GM23338 (cell line): ENCODE results near the gene IQCM. TPM values are rescaled to one million over a fixed set of nuclear protein-coding genes. Genes with fewer than 3 reads are reported as not detected.
A peak's percentile ranks its signal among the peaks of the same experiment; 100 is the strongest.

Source experiments
- ATAC-seq: fragments of 200-7000 bp; cut with Tn5 transposase; 3 replicates; pipeline ENCODE4 v1.9.1; 2020
- DNase-seq: peaks from one replicate; pipeline ENCODE4 v3.0.0-alpha.2; 2015; ENCODE audit warnings: low spot score
- H2AFZ ChIP-seq: fragments of 200-600 bp; sonication (generic); 2 replicates; pipeline ENCODE4 v1.8.0; 2016; ENCODE audit warnings: antibody characterized with exemption, mild to moderate bottlenecking, moderate library complexity
- H3F3A ChIP-seq: fragments of 200-600 bp; sonication (generic); replicated peaks from 2 replicates; pipeline ENCODE4 v1.8.0; 2017; ENCODE audit warnings: antibody characterized with exemption, mixed run types, low read depth
- H3K27ac ChIP-seq: fragments of 200-600 bp; sonication (generic); 2 replicates; pipeline ENCODE4 v1.6.1; 2016; ENCODE audit warnings: low read depth
- H3K27me3 ChIP-seq: fragments of 200-600 bp; sonication (generic); 2 replicates; pipeline ENCODE4 v1.8.0; 2016; ENCODE audit warnings: mild to moderate bottlenecking, mixed run types, moderate library complexity; ENCODE audit not compliant: insufficient read depth
- H3K36me3 ChIP-seq: fragments of 200-600 bp; sonication (generic); 2 replicates; pipeline ENCODE4 v1.8.0; 2016; ENCODE audit warnings: mild to moderate bottlenecking; ENCODE audit not compliant: insufficient read depth
- H3K4me1 ChIP-seq: fragments of 200-600 bp; sonication (generic); 2 replicates; pipeline ENCODE4 v1.8.0; 2016; ENCODE audit warnings: mild to moderate bottlenecking, moderate library complexity; ENCODE audit not compliant: insufficient read depth
- H3K4me2 ChIP-seq: fragments of 200-600 bp; sonication (generic); 2 replicates; pipeline ENCODE4 v1.7.1; 2017; ENCODE audit warnings: mixed run types
- H3K4me3 ChIP-seq: fragments of 200-600 bp; sonication (generic); 2 replicates; pipeline ENCODE4 v1.6.1; 2016; ENCODE audit warnings: mixed run types
- H3K79me2 ChIP-seq: fragments of 200-600 bp; sonication (generic); replicated peaks from 2 replicates; pipeline ENCODE4 v1.8.0; 2017; ENCODE audit warnings: mild to moderate bottlenecking; ENCODE audit not compliant: insufficient read depth
- H3K9me2 ChIP-seq: fragments of 200-600 bp; sonication (generic); 2 replicates; pipeline ENCODE4 v1.8.0; 2017; ENCODE audit not compliant: insufficient read depth
- H4K20me1 ChIP-seq: fragments of 200-600 bp; sonication (generic); replicated peaks from 2 replicates; pipeline ENCODE4 v1.8.0; 2017; ENCODE audit warnings: mild to moderate bottlenecking; ENCODE audit not compliant: insufficient read depth
- H3K27ac Mint-ChIP-seq: 2 replicates; pipeline ENCODE4 v1.8.0; 2020; ENCODE audit warnings: inconsistent platforms, mild to moderate bottlenecking, moderate library complexity, mixed read lengths
- H3K27me3 Mint-ChIP-seq: 3 replicates; pipeline ENCODE4 v1.8.0; 2022; ENCODE audit warnings: low read depth, mild to moderate bottlenecking, moderate library complexity, mixed read lengths, inconsistent platforms; ENCODE audit not compliant: insufficient read depth, poor library complexity
- H3K36me3 Mint-ChIP-seq: 3 replicates; pipeline ENCODE4 v1.8.0; 2021; ENCODE audit warnings: low read depth, mild to moderate bottlenecking, inconsistent platforms, moderate library complexity, mixed read lengths
- H3K4me1 Mint-ChIP-seq: 3 replicates; pipeline ENCODE4 v1.8.0; 2020; ENCODE audit warnings: mild to moderate bottlenecking, inconsistent platforms, mixed read lengths
- H3K4me3 Mint-ChIP-seq: 3 replicates; pipeline ENCODE4 v1.8.0; 2021; ENCODE audit warnings: moderate library complexity, mild to moderate bottlenecking, inconsistent platforms, mixed read lengths
- H3K9me3 Mint-ChIP-seq: 3 replicates; pipeline ENCODE4 v1.8.0; 2020; ENCODE audit warnings: moderate library complexity, mild to moderate bottlenecking, inconsistent platforms, mixed read lengths
- CREB1 ChIP-seq: fragments of 250-450 bp; sonication (Bioruptor Pico); IDR thresholded peaks from 2 replicates; pipeline ENCODE4 v1.5.0; 2020; ENCODE audit warnings: low read depth, mild to moderate bottlenecking, moderate library complexity
- EZH2 ChIP-seq: fragments of 200-600 bp; sonication (generic); IDR thresholded peaks from one replicate; pipeline ENCODE4 v1.8.0; 2017; ENCODE audit warnings: antibody characterized with exemption, mild to moderate bottlenecking, low read depth; ENCODE audit not compliant: unreplicated experiment
- JUNB ChIP-seq: IDR thresholded peaks from one replicate; pipeline ENCODE4 v1.6.1; 2016; ENCODE audit warnings: antibody characterized with exemption; ENCODE audit not compliant: unreplicated experiment
- POLR2AphosphoS5 ChIP-seq: IDR thresholded peaks from 2 replicates; pipeline ENCODE4 v1.6.1; 2016; ENCODE audit warnings: antibody characterized with exemption, low read depth
- STAT1 ChIP-seq: IDR thresholded peaks from one replicate; pipeline ENCODE4 v1.6.1; 2016; ENCODE audit warnings: antibody characterized with exemption; ENCODE audit not compliant: unreplicated experiment
- ZNF114 ChIP-seq: fragments of 250-450 bp; sonication (Bioruptor Pico); IDR thresholded peaks from 2 replicates; pipeline ENCODE4 v1.5.0; 2020; ENCODE audit warnings: mild to moderate bottlenecking, moderate library complexity
- ZNF331 ChIP-seq: fragments of 250-450 bp; sonication (Bioruptor Pico); IDR thresholded peaks from 2 replicates; pipeline ENCODE4 v1.5.0; 2020; ENCODE audit warnings: low read depth, mild to moderate bottlenecking, moderate library complexity
- polyA plus RNA-seq: library from polyadenylated mRNA; unstranded; fragments of >200 nt; fragmentation: Nextera tagmentation; extraction: Ambion mirVana; gene quantifications from 2 replicates; pipeline ENCODE4 v1.2.1, GENCODE V29; 2016
- total RNA-seq: library from RNA; depleted of rRNA; stranded (reverse); fragments of >200 nt; shearing (Covaris generic); gene quantifications from 2 replicates; pipeline ENCODE4 v1.2.3, GENCODE V29; 2014
- TF ChIP-seq, protein P1 (sequence below), 2 experiments: fragments of 200-600 bp in 1 of 2; sonication (generic) in 1 of 2; conservative IDR thresholded peaks; 2 replicates each; pipeline versions ENCODE4 v1.5.1 to v1.6.1; 2016 to 2017; ENCODE audit warnings: antibody characterized with exemption in 2 of 2, low read depth in 2 of 2, mild to moderate bottlenecking in 2 of 2, moderate library complexity in 1 of 2
- TF ChIP-seq, protein P2 (sequence below): fragments of 250-450 bp; sonication (Bioruptor Pico); IDR thresholded peaks from 2 replicates; pipeline ENCODE4 v1.5.0; 2020; ENCODE audit warnings: mild to moderate bottlenecking, moderate library complexity
- TF ChIP-seq, protein P3 (sequence below): IDR thresholded peaks from one replicate; pipeline ENCODE4 v1.6.1; 2018; ENCODE audit warnings: antibody characterized with exemption; ENCODE audit not compliant: unreplicated experiment

IQCM gene
- total and polyA plus RNA-seq, 2 experiments from 2014 or later, result not detected

DNA sequence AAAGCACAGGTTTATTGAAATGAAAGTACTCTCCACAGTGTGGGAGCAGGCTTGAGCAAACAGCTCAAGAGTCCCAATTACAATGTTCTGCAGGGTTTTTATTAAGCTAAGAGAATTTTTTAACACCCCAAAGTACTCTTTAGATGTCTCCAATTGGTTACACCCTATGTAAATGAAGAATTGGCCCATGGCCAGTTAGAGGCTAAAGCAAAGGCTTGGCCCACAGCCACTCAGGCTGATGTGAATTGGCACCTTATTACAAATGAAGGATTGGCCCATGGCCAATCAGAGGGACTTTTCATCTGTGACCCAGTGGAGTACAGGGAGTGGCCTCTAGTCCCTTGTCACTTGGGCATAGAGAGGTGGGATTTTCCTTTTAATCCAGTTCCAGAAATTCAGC lies 30.1 kb upstream of the IQCM start:
- H4K20me1 ChIP-seq, result no peaks in the 10 kb centered on the region
- no peaks in the 10 kb centered on the region for H3K36me3 ChIP-seq
- peak overlapping the region; percentile 52; the same call in 1 of the 2 replicates for H2AFZ ChIP-seq
- no peak overlapping the region for H3K27ac ChIP-seq
- no peaks in the 10 kb centered on the region for H3F3A ChIP-seq
- H3K36me3 Mint-ChIP-seq, result peaks cover 8% of the 10 kb centered on the region; the same call in 2 of the 3 replicates
- peaks cover 3% of the 10 kb centered on the region; the same call in 1 of the 3 replicates for H3K4me1 Mint-ChIP-seq
- peaks cover 6% of the 10 kb centered on the region; the same call in 1 of the 2 replicates for H3K4me1 ChIP-seq
- no peak overlapping the region for H3K27ac Mint-ChIP-seq
- TF ChIP-seq JUNB, result no peak
- H3K27me3 Mint-ChIP-seq, result no peaks in the 10 kb centered on the region
- H3K4me2 ChIP-seq, result no peak overlapping the region
- no peak for DNase-seq
- no peaks in the 10 kb centered on the region for H3K27me3 ChIP-seq
- no peak overlapping the region for H3K4me3 ChIP-seq
- H3K9me3 Mint-ChIP-seq, result peaks cover 16% of the 10 kb centered on the region; the same call in 2 of the 3 replicates
- H3K9me2 ChIP-seq, result peaks cover 6% of the 10 kb centered on the region; the same call in 1 of the 2 replicates
- ATAC-seq, result no peak
- no peaks in the 10 kb centered on the region for H3K79me2 ChIP-seq
- H3K4me3 Mint-ChIP-seq, result no peak overlapping the region

DNA sequence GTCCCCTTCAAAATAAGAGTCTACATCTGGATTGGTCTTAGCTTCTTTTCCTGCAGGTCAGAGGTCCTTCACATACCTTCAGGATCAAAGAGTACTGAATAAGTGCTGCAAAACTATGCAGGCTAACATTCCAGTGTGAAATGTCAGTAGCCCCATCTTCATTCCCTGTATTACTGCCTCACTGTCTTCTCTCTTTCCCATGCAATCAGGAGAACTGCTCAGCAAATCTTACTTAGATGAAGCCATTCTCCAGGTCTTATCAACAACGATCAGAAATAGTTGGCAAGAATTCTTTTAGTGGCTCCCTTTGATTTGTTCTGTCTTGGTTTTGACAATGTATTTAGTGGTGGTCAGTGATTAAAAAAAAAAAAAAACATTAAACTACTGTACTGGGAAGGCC lies 26.0 kb upstream of the IQCM start:
- no peak overlapping the region for H3K4me2 ChIP-seq
- H3K4me1 ChIP-seq, result no peaks in the 10 kb centered on the region
- no peak overlapping the region for H3K27ac Mint-ChIP-seq
- ATAC-seq (no peak), DNase-seq (peak; percentile 27)
- H3K36me3 ChIP-seq, result no peaks in the 10 kb centered on the region
- H3K27ac ChIP-seq, result no peak overlapping the region
- H3K4me3 ChIP-seq, result no peak overlapping the region
- H3F3A ChIP-seq, result no peaks in the 10 kb centered on the region
- no peaks in the 10 kb centered on the region for H3K36me3 Mint-ChIP-seq
- no peaks in the 10 kb centered on the region for H4K20me1 ChIP-seq
- no peak overlapping the region for H3K4me3 Mint-ChIP-seq
- no peaks in the 10 kb centered on the region for H3K9me3 Mint-ChIP-seq
- H3K79me2 ChIP-seq, result no peaks in the 10 kb centered on the region
- H3K4me1 Mint-ChIP-seq, result no peaks in the 10 kb centered on the region
- no peaks in the 10 kb centered on the region for H3K27me3 ChIP-seq
- H3K9me2 ChIP-seq, result peaks cover 6% of the 10 kb centered on the region; the same call in 1 of the 2 replicates
- peaks cover 1% of the 10 kb centered on the region for H3K27me3 Mint-ChIP-seq
- no peak overlapping the region for H2AFZ ChIP-seq
- TF ChIP-seq CREB1 (no peak), ZNF331 (CRISPR knock-in tag) (no peak), JUNB (no peak), ZNF114 (CRISPR knock-in tag) (no peak), POLR2AphosphoS5 (no peak), EZH2 (no peak), STAT1 (no peak)
- TF ChIP-seq, protein P1, sequence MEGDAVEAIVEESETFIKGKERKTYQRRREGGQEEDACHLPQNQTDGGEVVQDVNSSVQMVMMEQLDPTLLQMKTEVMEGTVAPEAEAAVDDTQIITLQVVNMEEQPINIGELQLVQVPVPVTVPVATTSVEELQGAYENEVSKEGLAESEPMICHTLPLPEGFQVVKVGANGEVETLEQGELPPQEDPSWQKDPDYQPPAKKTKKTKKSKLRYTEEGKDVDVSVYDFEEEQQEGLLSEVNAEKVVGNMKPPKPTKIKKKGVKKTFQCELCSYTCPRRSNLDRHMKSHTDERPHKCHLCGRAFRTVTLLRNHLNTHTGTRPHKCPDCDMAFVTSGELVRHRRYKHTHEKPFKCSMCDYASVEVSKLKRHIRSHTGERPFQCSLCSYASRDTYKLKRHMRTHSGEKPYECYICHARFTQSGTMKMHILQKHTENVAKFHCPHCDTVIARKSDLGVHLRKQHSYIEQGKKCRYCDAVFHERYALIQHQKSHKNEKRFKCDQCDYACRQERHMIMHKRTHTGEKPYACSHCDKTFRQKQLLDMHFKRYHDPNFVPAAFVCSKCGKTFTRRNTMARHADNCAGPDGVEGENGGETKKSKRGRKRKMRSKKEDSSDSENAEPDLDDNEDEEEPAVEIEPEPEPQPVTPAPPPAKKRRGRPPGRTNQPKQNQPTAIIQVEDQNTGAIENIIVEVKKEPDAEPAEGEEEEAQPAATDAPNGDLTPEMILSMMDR (conservative IDR thresholded peaks at IDR 0.05; ENCODE audit: low read depth in 2 of 2), result no peak
- TF ChIP-seq, protein P2, sequence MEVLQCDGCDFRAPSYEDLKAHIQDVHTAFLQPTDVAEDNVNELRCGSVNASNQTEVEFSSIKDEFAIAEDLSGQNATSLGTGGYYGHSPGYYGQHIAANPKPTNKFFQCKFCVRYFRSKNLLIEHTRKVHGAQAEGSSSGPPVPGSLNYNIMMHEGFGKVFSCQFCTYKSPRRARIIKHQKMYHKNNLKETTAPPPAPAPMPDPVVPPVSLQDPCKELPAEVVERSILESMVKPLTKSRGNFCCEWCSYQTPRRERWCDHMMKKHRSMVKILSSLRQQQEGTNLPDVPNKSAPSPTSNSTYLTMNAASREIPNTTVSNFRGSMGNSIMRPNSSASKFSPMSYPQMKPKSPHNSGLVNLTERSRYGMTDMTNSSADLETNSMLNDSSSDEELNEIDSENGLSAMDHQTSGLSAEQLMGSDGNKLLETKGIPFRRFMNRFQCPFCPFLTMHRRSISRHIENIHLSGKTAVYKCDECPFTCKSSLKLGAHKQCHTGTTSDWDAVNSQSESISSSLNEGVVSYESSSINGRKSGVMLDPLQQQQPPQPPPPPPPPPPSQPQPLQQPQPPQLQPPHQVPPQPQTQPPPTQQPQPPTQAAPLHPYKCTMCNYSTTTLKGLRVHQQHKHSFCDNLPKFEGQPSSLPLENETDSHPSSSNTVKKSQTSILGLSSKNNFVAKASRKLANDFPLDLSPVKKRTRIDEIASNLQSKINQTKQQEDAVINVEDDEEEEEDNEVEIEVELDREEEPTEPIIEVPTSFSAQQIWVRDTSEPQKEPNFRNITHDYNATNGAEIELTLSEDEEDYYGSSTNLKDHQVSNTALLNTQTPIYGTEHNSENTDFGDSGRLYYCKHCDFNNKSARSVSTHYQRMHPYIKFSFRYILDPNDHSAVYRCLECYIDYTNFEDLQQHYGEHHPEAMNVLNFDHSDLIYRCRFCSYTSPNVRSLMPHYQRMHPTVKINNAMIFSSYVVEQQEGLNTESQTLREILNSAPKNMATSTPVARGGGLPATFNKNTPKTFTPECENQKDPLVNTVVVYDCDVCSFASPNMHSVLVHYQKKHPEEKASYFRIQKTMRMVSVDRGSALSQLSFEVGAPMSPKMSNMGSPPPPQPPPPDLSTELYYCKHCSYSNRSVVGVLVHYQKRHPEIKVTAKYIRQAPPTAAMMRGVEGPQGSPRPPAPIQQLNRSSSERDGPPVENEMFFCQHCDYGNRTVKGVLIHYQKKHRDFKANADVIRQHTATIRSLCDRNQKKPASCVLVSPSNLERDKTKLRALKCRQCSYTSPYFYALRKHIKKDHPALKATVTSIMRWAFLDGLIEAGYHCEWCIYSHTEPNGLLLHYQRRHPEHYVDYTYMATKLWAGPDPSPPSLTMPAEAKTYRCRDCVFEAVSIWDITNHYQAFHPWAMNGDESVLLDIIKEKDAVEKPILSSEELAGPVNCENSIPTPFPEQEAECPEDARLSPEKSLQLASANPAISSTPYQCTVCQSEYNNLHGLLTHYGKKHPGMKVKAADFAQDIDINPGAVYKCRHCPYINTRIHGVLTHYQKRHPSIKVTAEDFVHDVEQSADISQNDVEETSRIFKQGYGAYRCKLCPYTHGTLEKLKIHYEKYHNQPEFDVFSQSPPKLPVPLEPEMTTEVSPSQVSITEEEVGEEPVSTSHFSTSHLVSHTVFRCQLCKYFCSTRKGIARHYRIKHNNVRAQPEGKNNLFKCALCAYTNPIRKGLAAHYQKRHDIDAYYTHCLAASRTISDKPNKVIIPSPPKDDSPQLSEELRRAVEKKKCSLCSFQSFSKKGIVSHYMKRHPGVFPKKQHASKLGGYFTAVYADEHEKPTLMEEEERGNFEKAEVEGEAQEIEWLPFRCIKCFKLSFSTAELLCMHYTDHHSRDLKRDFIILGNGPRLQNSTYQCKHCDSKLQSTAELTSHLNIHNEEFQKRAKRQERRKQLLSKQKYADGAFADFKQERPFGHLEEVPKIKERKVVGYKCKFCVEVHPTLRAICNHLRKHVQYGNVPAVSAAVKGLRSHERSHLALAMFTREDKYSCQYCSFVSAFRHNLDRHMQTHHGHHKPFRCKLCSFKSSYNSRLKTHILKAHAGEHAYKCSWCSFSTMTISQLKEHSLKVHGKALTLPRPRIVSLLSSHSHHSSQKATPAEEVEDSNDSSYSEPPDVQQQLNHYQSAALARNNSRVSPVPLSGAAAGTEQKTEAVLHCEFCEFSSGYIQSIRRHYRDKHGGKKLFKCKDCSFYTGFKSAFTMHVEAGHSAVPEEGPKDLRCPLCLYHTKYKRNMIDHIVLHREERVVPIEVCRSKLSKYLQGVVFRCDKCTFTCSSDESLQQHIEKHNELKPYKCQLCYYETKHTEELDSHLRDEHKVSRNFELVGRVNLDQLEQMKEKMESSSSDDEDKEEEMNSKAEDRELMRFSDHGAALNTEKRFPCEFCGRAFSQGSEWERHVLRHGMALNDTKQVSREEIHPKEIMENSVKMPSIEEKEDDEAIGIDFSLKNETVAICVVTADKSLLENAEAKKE (CRISPR knock-in tag), result no peak
- TF ChIP-seq, protein P3, sequence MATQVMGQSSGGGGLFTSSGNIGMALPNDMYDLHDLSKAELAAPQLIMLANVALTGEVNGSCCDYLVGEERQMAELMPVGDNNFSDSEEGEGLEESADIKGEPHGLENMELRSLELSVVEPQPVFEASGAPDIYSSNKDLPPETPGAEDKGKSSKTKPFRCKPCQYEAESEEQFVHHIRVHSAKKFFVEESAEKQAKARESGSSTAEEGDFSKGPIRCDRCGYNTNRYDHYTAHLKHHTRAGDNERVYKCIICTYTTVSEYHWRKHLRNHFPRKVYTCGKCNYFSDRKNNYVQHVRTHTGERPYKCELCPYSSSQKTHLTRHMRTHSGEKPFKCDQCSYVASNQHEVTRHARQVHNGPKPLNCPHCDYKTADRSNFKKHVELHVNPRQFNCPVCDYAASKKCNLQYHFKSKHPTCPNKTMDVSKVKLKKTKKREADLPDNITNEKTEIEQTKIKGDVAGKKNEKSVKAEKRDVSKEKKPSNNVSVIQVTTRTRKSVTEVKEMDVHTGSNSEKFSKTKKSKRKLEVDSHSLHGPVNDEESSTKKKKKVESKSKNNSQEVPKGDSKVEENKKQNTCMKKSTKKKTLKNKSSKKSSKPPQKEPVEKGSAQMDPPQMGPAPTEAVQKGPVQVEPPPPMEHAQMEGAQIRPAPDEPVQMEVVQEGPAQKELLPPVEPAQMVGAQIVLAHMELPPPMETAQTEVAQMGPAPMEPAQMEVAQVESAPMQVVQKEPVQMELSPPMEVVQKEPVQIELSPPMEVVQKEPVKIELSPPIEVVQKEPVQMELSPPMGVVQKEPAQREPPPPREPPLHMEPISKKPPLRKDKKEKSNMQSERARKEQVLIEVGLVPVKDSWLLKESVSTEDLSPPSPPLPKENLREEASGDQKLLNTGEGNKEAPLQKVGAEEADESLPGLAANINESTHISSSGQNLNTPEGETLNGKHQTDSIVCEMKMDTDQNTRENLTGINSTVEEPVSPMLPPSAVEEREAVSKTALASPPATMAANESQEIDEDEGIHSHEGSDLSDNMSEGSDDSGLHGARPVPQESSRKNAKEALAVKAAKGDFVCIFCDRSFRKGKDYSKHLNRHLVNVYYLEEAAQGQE, result no peak
